GM18868 (cell line): Measurements from ENCODE around the gene ANKRD66.

Experiments used
- ATAC-seq: cut with Tn5 transposase; IDR thresholded peaks from one replicate; pipeline ENCODE4 v1.9.1; 2021; ENCODE audit warnings: mild to moderate bottlenecking, moderate library complexity; ENCODE audit not compliant: unreplicated experiment

Gene ANKRD66

DNA sequence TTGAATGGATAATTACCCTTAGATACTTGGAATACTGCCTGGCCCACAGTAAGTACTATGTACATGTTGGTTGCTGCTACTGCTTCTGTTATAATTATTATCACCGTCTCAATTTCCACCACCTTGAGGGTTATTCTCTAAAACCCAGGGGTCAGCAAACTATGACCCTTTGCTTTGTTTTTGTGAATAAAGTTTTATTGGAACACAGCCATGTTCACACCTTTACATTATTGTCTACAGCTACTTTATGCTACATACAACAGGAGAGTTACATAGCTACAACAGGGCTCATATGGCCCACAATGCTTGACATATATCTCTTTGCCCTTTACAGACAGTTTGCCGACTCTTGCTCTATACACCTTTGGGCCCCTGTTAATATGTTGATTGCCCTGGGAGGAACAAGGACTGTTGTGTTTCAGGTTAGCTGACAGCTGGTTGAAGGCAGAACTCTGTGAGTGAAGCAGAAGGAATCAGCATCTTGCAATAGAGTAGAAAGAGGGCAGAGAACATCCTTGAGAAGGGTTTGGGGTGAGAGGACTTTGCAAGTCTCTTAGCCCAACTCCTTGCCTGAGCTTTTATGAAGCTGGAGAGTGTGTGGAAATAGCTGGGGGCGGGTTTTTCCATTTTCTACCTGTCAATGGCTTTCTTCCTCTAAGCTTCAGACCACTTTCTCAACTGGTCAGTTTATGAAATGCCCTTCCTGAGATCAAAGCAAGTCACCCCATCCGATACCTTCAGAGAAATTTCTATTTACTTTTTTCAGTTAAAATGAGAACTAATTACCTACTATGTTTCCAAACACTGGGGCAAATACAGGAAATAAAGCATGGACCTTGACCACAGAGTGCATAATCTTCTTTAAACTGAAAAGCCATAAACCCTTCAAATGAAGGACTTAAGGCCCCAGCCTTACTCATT is 43.0 kb downstream of the ANKRD66 start:
- ATAC-seq: no peak

DNA sequence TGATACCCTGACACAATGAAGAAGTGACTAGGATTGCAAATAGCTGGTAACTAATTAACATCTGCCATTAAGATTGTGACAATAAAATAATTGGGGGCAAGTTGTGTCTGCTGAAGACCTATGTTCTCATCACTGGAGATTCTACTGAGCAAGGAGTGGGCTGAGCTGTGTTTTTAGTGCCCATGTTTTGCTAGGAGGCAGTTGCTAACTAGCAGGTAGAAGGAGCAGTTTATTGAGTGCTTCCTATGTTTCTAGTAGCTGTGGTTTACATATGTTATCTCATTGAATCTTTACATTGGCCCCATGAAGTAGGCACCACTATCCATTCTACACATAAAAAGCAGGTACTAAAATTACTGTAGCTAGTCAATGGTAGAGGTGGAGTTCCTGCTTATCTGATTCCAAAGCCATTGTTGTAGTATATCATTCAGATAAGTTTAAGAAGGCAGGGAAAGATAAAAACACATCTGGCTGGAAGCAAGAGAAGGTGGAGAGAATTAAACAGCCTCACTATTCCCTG is 43.7 kb downstream of the ANKRD66 start:
- ATAC-seq: no peak

DNA sequence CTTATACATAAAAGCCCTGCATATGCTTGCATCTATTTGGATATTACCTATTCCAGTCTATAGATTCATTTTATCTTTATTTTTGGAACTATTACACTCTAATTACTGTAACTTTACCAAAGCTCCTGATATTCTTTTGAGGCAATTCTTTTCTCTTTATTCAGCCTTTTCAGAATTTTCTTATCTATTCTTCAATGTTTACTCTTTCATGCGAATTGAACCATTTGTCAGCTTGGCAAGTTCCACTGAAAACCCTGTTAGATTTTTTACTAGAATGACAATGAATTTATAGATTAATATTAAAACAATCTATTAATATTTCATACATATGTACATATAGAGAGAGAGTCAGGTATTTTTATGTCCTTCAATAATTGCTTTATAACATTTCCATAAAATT is 45.9 kb downstream of the ANKRD66 start:
- ATAC-seq: no peak

DNA sequence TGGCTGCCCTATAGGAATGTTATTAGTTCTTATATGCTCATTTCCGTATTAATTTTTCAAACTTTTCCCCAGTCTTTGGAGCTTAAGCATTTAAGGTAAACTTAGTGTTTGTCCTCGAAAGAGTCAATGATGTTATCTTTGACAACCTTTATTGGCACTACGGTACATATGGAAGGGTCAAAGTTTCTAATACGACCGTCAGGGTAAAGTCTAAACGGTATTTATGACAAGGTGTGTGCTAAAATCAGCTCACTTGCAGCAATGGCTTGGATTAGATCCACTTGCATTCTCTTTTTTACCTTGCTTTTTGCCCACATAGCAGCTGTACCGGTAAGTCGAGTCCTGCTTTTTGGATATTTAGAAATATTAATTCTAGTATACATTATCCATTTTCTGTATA is 46.4 kb downstream of the ANKRD66 start, which contains the start of gene MEP1A:
TSS of gene MEP1A (plus strand) at position 252 of the 400 bp plus-strand sequence. CDS start at position 262, 10 bp downstream.
- no peak for ATAC-seq

DNA sequence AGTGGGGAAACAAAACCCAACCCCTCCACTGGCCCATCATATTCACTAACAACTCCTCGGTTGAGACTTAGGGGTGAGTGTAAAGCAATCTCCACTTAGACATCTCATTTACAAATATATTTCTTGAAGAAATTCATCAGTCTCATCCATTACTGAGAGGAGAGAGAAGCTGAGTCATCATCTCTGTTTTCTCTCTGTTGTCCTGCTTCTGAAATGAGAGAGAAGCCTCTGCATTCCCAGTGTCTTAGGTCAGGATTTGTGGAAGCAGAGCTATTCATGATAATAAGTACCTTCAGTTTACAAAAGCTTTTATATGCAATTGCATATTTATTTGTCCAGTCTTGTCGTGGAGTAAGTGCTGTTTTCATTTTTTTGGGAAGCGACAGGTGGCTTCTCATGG is 47.3 kb downstream of the ANKRD66 start:
- no peak for ATAC-seq

DNA sequence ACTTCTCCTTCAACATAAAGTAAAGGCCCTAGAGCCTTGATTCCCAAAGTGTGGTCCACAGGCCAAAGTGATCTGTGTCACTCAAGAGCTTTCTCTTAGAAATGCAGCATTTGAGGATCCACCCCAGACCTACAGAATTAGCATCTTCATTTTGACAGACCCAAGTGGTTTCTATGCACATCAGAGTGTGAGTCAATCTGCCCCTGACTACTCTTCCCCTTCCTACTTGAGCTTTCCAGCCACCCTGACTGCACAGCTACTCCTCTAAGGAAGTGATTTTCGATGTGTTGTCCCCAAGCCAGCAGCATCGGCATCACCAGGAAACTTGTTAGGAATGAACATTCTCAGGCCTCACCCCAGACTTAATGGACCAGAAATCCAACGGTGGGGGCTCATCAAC is 49.1 kb downstream of the ANKRD66 start:
- no peak for ATAC-seq

DNA sequence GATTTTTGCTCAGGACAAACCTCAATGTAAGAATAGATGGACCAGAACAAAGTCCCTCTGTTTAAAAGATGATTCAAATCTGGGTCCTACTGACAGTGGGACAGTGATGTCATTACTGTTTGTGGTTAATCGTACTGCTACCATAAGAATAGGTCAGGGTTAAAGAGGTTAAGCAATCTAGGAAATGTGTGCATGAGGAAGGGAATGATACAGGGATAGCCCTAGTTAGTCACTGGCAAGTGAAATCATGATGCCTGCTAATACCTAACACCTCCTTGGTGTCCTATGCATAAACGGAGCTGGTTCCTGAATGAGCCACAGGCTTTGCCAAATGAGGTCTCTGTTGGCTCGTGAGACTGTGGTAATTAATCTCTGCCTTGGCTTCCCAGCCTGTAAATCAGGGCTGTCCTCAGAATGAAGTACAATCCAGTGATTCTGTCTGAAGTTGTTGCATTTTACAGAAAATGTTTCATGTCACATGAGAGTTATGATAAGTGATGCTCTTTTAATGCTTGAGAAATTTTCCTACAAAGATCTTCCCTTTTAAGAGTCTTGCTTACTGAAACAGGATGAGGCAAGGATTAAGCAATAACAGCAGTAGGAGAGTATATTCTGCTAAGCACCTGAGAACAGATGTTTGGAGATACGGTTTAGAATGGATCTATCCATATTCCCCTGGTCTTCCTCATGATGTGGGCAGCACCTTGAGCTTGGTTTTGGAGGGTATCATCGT is 50.3 kb downstream of the ANKRD66 start:
- ATAC-seq: no peak

DNA sequence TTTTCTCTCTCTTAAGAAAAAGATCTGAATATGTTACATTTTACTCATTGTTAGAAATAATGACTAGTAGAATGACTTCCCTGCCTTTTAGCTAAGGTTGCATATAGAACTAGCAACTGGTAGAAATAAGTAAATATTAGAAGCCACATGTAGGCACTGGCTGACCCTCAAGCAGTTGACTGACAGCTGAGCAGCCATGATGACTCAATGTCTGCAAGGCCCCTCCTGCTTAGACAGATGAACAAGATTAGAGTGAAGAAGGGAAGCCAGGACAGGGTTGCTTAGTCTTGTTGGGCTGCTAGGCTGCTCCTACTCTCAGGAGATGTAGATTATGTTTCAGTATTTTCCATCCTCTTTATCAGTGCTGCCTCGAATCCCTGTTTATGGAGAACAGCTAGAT is 52.9 kb downstream of the ANKRD66 start:
- ATAC-seq: no peak

DNA sequence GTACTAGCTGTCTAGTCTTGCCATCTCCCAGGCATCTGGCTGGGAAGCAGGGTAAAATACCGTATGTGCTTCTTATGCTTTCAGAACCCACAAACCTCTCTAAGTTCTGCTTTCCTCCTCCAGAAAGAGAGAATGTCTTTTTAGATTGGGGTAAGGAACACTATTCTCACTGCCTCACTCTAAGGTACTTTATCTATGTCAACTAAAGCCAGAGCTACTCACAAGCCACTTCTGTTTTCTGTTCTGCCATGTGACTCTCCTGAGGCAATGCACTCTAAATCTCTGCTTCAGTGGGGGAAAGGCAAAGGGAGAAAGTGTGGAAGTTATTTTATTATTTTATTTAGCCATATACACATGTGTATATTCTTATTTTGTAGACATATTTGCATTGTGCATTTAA is 62.1 kb downstream of the ANKRD66 start:
- no peak for ATAC-seq
